Occipital lobe (tissue), 2 donors: ENCODE measurements around the gene WDR7. TPM values are rescaled to one million over a fixed set of nuclear protein-coding genes. Genes with fewer than 3 reads are reported as not detected.

Experiments
- DNase-seq: peaks from one replicate; lab custom pipeline; 2025; lab: John Stamatoyannopoulos, UW
- total RNA-seq: library from RNA; depleted of rRNA; stranded (reverse); fragments of >200 nt; gene quantifications from one replicate; pipeline ENCODE4 v1.2.3, GENCODE V29; 2014

The WDR7 gene
- total RNA-seq, 1 donor from 2014 or later = 132 TPM

GRCh38 chr18:56884511-56884910, 233.4 kb downstream of the WDR7 start:
- no peak for DNase-seq

GRCh38 chr18:56888978-56889377, 237.8 kb downstream of the WDR7 start:
- no peak for DNase-seq

GRCh38 chr18:56889621-56890020, 238.5 kb downstream of the WDR7 start:
- no peak for DNase-seq

- DNase-seq = peak; percentile 23
Observed at GRCh38 chr18:56890632-56891031, 239.5 kb downstream of the WDR7 start.

GRCh38 chr18:56891116-56891515, 240.0 kb downstream of the WDR7 start:
- DNase-seq = no peak

- no peak for DNase-seq
Observed at GRCh38 chr18:56891870-56892269, 240.7 kb downstream of the WDR7 start.

GRCh38 chr18:56897122-56897521, 246.0 kb downstream of the WDR7 start:
- no peak for DNase-seq

- no peak for DNase-seq
Observed at GRCh38 chr18:56899660-56900059, 248.5 kb downstream of the WDR7 start.

- no peak for DNase-seq
Observed at GRCh38 chr18:56900195-56901094, 249.3 kb downstream of the WDR7 start.

- DNase-seq = no peak
Observed at GRCh38 chr18:56901919-56902318, 250.8 kb downstream of the WDR7 start.

- no peak for DNase-seq
Observed at GRCh38 chr18:56902653-56903052, 251.5 kb downstream of the WDR7 start.

- no peak for DNase-seq
Observed at GRCh38 chr18:56903686-56904085, 252.5 kb downstream of the WDR7 start.

GRCh38 chr18:56907771-56908170, 256.6 kb downstream of the WDR7 start:
- no peak for DNase-seq

- DNase-seq = no peak
Observed at GRCh38 chr18:56910237-56910636, 259.1 kb downstream of the WDR7 start.

- no peak for DNase-seq
Observed at GRCh38 chr18:56910967-56911366, 259.8 kb downstream of the WDR7 start.

- no peak for DNase-seq
Observed at GRCh38 chr18:56913941-56914340, 262.8 kb downstream of the WDR7 start.

- no peak for DNase-seq
Observed at GRCh38 chr18:56919190-56919589, 268.0 kb downstream of the WDR7 start.

GRCh38 chr18:56921896-56922480, 270.8 kb downstream of the WDR7 start:
- no peak for DNase-seq

- DNase-seq = no peak
Observed at GRCh38 chr18:56926734-56927133, 275.6 kb downstream of the WDR7 start.

- no peak for DNase-seq
Observed at GRCh38 chr18:56927786-56928185, 276.6 kb downstream of the WDR7 start.

- DNase-seq = no peak
Observed at GRCh38 chr18:56929886-56930285, 278.7 kb downstream of the WDR7 start.

- no peak for DNase-seq
Observed at GRCh38 chr18:56933472-56933871, 282.3 kb downstream of the WDR7 start.

- DNase-seq = no peak
Observed at GRCh38 chr18:56934131-56934530, 283.0 kb downstream of the WDR7 start.
